Panc1 (cell line): ENCODE measurements around the gene RPS2. TPM values are rescaled to one million over a fixed set of nuclear protein-coding genes. Genes with fewer than 3 reads are reported as not detected.

ENCODE experiments used
- ATAC-seq: fragments of 200-7000 bp; cut with Tn5 transposase; 2 replicates; pipeline ENCODE4 v1.9.1; 2020; ENCODE audit warnings: mild to moderate bottlenecking, moderate library complexity
- BruUV-seq: library from RNA; stranded (reverse); fragments of 400-500 nt; replicated peaks from 2 replicates; lab custom pipeline; 2021; lab: Mats Ljungman, UMichigan
- CTCF ChIA-PET: fragments of 300-600 bp; sonication (Branson Sonifier 250); formaldehyde crosslinking; loops from one replicate; lab custom pipeline; 2022; ENCODE audit warnings: antibody characterized with exemption; lab: Charles Lee
- POLR2A ChIA-PET: fragments of 300-600 bp; sonication (Branson Sonifier 250); formaldehyde crosslinking; loops from one replicate; lab custom pipeline; 2022; ENCODE audit warnings: antibody characterized with exemption; lab: Charles Lee
- DNase-seq: peaks from one replicate; pipeline ENCODE4 v3.0.0-alpha.2; 2010; ENCODE audit warnings: low read depth, low spot score
- H3K27ac ChIP-seq: 2 replicates; pipeline ENCODE4 v1.5.1; 2011; ENCODE audit warnings: mild to moderate bottlenecking, low read length, inconsistent platforms
- H3K27me3 ChIP-seq: fragments of 200-500 bp; sonication (Bioruptor generic); 2 replicates; pipeline ENCODE4 v1.6.0; 2014; ENCODE audit warnings: low read length, inconsistent platforms; ENCODE audit not compliant: control insufficient read depth, insufficient read depth
- H3K36me3 ChIP-seq: fragments of 200-500 bp; sonication (Bioruptor generic); 2 replicates; pipeline ENCODE4 v1.5.1; 2014; ENCODE audit warnings: inconsistent platforms, mild to moderate bottlenecking, low read length, moderate library complexity; ENCODE audit not compliant: control insufficient read depth, insufficient read depth
- H3K4me1 ChIP-seq: 2 replicates; pipeline ENCODE4 v1.5.1; 2011; ENCODE audit warnings: inconsistent platforms, mild to moderate bottlenecking, low read length, moderate library complexity; ENCODE audit not compliant: control insufficient read depth, insufficient read depth
- H3K4me3 ChIP-seq, 2 experiments: 2 replicates each; pipeline ENCODE4 v1.5.1; 2011 to 2012; ENCODE audit warnings: low read depth in 2 of 2, low read length in 2 of 2, mild to moderate bottlenecking in 2 of 2, inconsistent platforms in 1 of 2, moderate library complexity in 1 of 2
- H3K9me3 ChIP-seq: fragments of 200-500 bp; sonication (Bioruptor generic); 2 replicates; pipeline ENCODE4 v1.5.1; 2014; ENCODE audit warnings: low read depth, mild to moderate bottlenecking, inconsistent platforms, low read length, moderate library complexity; ENCODE audit not compliant: control insufficient read depth, insufficient read depth
- CTCF ChIP-seq: fragments of 450-650 bp; IDR thresholded peaks from 2 replicates; pipeline ENCODE4 v1.5.1; 2017; ENCODE audit warnings: mild to moderate bottlenecking
- POLR2AphosphoS5 ChIP-seq: IDR thresholded peaks from 2 replicates; pipeline ENCODE4 v1.6.1; 2012; ENCODE audit warnings: mild to moderate bottlenecking, low read depth, low read length, moderate library complexity
- REST ChIP-seq, 2 experiments: IDR thresholded peaks; 2 replicates each; pipeline ENCODE4 v1.6.1; 2011 to 2012; ENCODE audit warnings: low read depth in 2 of 2, control low read depth in 1 of 2, low read length in 1 of 2, mild to moderate bottlenecking in 1 of 2, moderate library complexity in 1 of 2; ENCODE audit not compliant: insufficient read depth in 1 of 2
- SIN3A ChIP-seq: IDR thresholded peaks from 2 replicates; pipeline ENCODE4 v1.6.1; 2012; ENCODE audit warnings: low read depth, mild to moderate bottlenecking, low read length, moderate library complexity, borderline replicate concordance; ENCODE audit not compliant: insufficient read depth
- TCF7L2 ChIP-seq: IDR thresholded peaks from 2 replicates; pipeline ENCODE4 v1.6.1; 2011; ENCODE audit warnings: mild to moderate bottlenecking, low read depth, low read length, inconsistent platforms
- in situ Hi-C: cut with HindIII; loops from 2 replicates; pipeline ENCODE4 v1.10.0; 2016; ENCODE audit warnings: low sequenced_read_pairs, low pct_unique_long_range_greater_than_20kb
- intact Hi-C: fragments of 100-400 bp; cut with micrococcal nuclease; formaldehyde crosslinking; loops from one replicate; pipeline ENCODE4 v1.10.0; 2022; ENCODE audit not compliant: unreplicated experiment
- total RNA-seq: library from RNA; stranded (reverse); gene quantifications from one replicate; pipeline ENCODE4 v1.2.1, GENCODE V29; 2021; ENCODE audit not compliant: unreplicated experiment

RPS2 gene
- total RNA-seq, 1 experiment from 2014 or later = 2,794 TPM

GRCh38 chr16:1978476-1979120 lies 14.0 kb upstream of the RPS2 start:
- POLR2A ChIA-PET = interaction anchor here (0.5 to 0.7 kb wide), 2 partner anchors 8 to 9 kb away, joined by 3 read pairs; no protein-coding TSS in a partner anchor
- Histone ChIP-seq H3K27me3 (no peaks in the 10 kb centered on the region), H3K9me3 (no peaks in the 10 kb centered on the region), H3K27ac (no peak overlapping the region), H3K4me1 (peaks cover 36% of the 10 kb centered on the region), H3K36me3 (no peaks in the 10 kb centered on the region; the same call in 1 of the 2 replicates), H3K4me3 (no peak overlapping the region)
- intact Hi-C loops = no loop called here
- in situ Hi-C loops = no loop called here
- BruUV-seq = no TSS peak
- CTCF ChIA-PET = no interaction called here
- no peak for DNase-seq
- no peak for ATAC-seq
- TF ChIP-seq REST (IDR thresholded peaks at IDR 0.05; ENCODE audit: insufficient read depth in 1 of 2, low read depth in 2 of 2, low read length in 1 of 2) = no peak
- no peak for TF ChIP-seq POLR2AphosphoS5
- no peak for TF ChIP-seq SIN3A
- TF ChIP-seq TCF7L2 = no peak
- TF ChIP-seq CTCF = no peak

GRCh38 chr16:1977875-1978268 lies 13.2 kb upstream of the RPS2 start:
- CTCF ChIA-PET = no interaction called here
- Histone ChIP-seq H3K9me3 (no peaks in the 10 kb centered on the region), H3K36me3 (no peaks in the 10 kb centered on the region; the same call in 1 of the 2 replicates), H3K27ac (no peak overlapping the region), H3K27me3 (no peaks in the 10 kb centered on the region), H3K4me1 (peaks cover 35% of the 10 kb centered on the region), H3K4me3 (no peak overlapping the region)
- in situ Hi-C loops (no loop called here), intact Hi-C loops (no loop called here)
- TF ChIP-seq CTCF (no peak), TCF7L2 (no peak), SIN3A (no peak), REST (IDR thresholded peaks at IDR 0.05; ENCODE audit: insufficient read depth in 1 of 2, low read depth in 2 of 2, low read length in 1 of 2) (no peak), POLR2AphosphoS5 (no peak)
- ATAC-seq (no peak), DNase-seq (no peak)
- BruUV-seq = no TSS peak
- POLR2A ChIA-PET = no interaction called here
